Psoas muscle (tissue), 8 donors: Measurements from ENCODE around the gene ZFHX2. TPM values are rescaled to one million over a fixed set of nuclear protein-coding genes. Genes with fewer than 3 reads are reported as not detected.

Experiments used
- ATAC-seq, 4 donors: fragments of 200-7000 bp; cut with Tn5 transposase; one replicate each; pipeline ENCODE4 v1.9.1; 2020; ENCODE audit warnings: moderate library complexity in 3 of 4, mild to moderate bottlenecking in 2 of 4
- DNase-seq, 2 donors: peaks; one replicate each; pipeline ENCODE4 v3.0.0-alpha.2; 2020
- H3K27ac ChIP-seq: fragments of 200-600 bp; one replicate; pipeline ENCODE4 v1.8.0; 2022
- H3K27me3 ChIP-seq, 3 donors: fragments of 200-600 bp in 1 of 3; one replicate each; pipeline versions ENCODE4 v1.6.1 to v1.8.0; 2013 to 2022; ENCODE audit warnings: low read length in 2 of 3, mild to moderate bottlenecking in 2 of 3, moderate library complexity in 1 of 3; ENCODE audit not compliant: insufficient read depth in 3 of 3
- H3K36me3 ChIP-seq, 2 donors: fragments of 200-600 bp in 1 of 2; one replicate each; pipeline versions ENCODE4 v1.6.1 to v1.8.0; 2013 to 2022; ENCODE audit warnings: low read depth in 1 of 2, mild to moderate bottlenecking in 1 of 2, moderate library complexity in 1 of 2; ENCODE audit not compliant: insufficient read depth in 1 of 2
- H3K4me1 ChIP-seq: fragments of 200-600 bp; one replicate; pipeline ENCODE4 v1.8.0; 2022
- H3K4me3 ChIP-seq: fragments of 200-600 bp; one replicate; pipeline ENCODE4 v1.8.0; 2022; ENCODE audit warnings: mild to moderate bottlenecking
- H3K9me3 ChIP-seq: fragments of 200-600 bp; one replicate; pipeline ENCODE4 v1.8.0; 2022
- WGBS, 3 donors: extraction: QIAGEN DNeasy Blood & Tissue Kit; methylation state at CpG; one replicate each; pipeline versions ENCODE4 v1.1.6 to v1.1.7; 2013; 5-methylcytosine and 5-hydroxymethylcytosine counted together
- intact Hi-C, 2 donors: fragments of 100-400 bp; cut with DNase I; formaldehyde crosslinking; loops; one replicate each; pipeline versions ENCODE4 v1.11.0 to v1.14.2; 2022
- polyA plus RNA-seq, 3 donors: library from polyadenylated mRNA; stranded (reverse); fragments of 200-250 nt; gene quantifications; one replicate each; pipeline ENCODE4 v1.2.3, GENCODE V29; 2013
- total RNA-seq, 4 donors: library from RNA; stranded (reverse); fragmentation: NEBNext Ultra II Directional in 2 of 4; extraction: Animal tissue kit (Norgen Biotek cat#: 25700) in 2 of 4; gene quantifications; one replicate each; pipeline versions ENCODE4 v1.2.1 to v1.2.4, GENCODE V29; 2021 to 2023
- TF ChIP-seq, protein P1 (sequence below): fragments of 200-600 bp; IDR thresholded peaks from one replicate; pipeline ENCODE4 v1.8.0; 2022; ENCODE audit warnings: antibody characterized with exemption
- donor health status: healthy with polysubstance abuse.
- donor health status: DM: no; HTN: no; CAD: no; lungs with moderate emphysema.
- donor health status: Bipolar disorder and iron deficiency.
- donor health status: healthy.
- donor health status: DM: yes; HTN: yes; CAD: no.
- donor health status: DM: no; HTN: no; CAD: no.
- donor health status: DM: no; HTN: no; CAD: no.
- donor health status: DM: yes; HTN: yes; CAD: no.

The ZFHX2 gene
- total and polyA plus RNA-seq, 7 donors = 0.11 to 2.9 (median 0.65) TPM

DNA sequence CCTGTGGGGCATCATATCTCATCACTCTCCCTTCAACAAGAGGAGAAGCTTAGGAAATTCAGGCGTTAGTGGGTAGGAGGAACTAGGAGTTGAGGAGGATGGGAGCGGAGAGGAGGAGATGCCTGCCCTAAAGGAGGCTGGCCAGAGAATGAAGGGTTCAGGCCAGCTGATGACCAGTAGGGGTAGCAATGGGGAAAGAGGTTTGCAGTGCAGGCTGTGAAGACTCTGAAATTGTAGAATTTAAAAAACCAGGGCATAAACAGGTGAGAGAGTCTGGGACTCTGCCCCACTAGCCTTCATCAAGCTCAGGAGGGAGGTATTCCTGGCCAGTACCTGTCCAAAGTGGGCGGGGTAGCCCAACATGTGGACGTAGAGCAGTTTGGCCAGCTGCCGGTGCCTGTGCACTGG lies 15.2 kb upstream of the ZFHX2 start:
- H3K27ac ChIP-seq = no peak overlapping the region
- H3K9me3 ChIP-seq = no peaks in the 10 kb centered on the region
- no peaks in the 10 kb centered on the region for H3K36me3 ChIP-seq
- intact Hi-C loops = loop anchor here in 1 of 2 donors (10.0 kb wide), 1 partner anchor 302 kb away; no protein-coding TSS in a partner anchor
- H3K4me1 ChIP-seq = peaks cover 3% of the 10 kb centered on the region
- peak overlapping the region; percentile 78 for H3K4me3 ChIP-seq
- no peaks in the 10 kb centered on the region for H3K27me3 ChIP-seq
- DNase-seq = no peak
- 10 to 15% (median 11%) methylated on average over 5 of the region's 5 CpGs for WGBS, 3 donors
- TF ChIP-seq, protein P1, sequence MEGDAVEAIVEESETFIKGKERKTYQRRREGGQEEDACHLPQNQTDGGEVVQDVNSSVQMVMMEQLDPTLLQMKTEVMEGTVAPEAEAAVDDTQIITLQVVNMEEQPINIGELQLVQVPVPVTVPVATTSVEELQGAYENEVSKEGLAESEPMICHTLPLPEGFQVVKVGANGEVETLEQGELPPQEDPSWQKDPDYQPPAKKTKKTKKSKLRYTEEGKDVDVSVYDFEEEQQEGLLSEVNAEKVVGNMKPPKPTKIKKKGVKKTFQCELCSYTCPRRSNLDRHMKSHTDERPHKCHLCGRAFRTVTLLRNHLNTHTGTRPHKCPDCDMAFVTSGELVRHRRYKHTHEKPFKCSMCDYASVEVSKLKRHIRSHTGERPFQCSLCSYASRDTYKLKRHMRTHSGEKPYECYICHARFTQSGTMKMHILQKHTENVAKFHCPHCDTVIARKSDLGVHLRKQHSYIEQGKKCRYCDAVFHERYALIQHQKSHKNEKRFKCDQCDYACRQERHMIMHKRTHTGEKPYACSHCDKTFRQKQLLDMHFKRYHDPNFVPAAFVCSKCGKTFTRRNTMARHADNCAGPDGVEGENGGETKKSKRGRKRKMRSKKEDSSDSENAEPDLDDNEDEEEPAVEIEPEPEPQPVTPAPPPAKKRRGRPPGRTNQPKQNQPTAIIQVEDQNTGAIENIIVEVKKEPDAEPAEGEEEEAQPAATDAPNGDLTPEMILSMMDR = no peak
- ATAC-seq = peak in 3 of 4 donors; percentile 5 to 42 (median 42)

DNA sequence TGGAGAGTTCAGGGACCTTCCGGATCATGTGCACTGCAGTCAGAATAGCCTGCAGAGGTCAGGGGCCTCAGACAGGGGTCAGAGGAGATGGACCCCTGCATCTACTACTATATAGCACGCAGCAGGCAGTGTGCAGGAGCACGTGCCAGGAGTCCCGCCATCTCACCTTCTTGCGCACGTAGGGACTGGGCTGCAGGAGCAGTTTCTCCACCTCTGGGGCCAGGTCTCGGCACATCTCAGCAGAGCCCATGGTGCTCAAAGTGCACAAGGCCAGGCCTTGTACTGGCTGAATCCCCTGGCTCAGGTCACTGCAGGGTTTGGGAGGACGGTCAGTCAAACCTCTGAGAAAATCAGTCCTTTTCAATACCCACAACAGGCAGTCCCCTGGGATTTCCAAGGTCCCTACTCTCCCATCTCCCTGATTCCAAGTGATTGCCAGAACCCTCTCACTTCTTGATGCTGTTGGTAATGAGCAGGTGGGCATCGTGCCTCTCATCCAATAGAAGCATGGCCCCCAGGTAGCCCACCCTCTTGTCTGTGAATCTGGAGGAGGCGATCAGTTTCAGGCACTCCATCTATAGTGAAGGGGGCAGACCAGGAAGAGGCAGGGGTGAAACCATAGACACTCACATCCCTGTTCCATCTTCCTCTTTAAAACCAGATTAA lies 14.7 kb upstream of the ZFHX2 start:
- TF ChIP-seq, protein P1 = no peak
- Histone ChIP-seq H3K27me3 (no peaks in the 10 kb centered on the region), H3K36me3 (no peaks in the 10 kb centered on the region), H3K27ac (no peak overlapping the region), H3K4me3 (peak overlapping the region; percentile 78), H3K4me1 (peaks cover 3% of the 10 kb centered on the region), H3K9me3 (no peaks in the 10 kb centered on the region)
- intact Hi-C loops = loop anchor here in 1 of 2 donors (10.0 kb wide), 1 partner anchor 301 kb away; no protein-coding TSS in a partner anchor
- 90 to 94% (median 91%) methylated on average over 10 of the region's 10 CpGs for WGBS, 3 donors
- ATAC-seq (no peak), DNase-seq (no peak)

DNA sequence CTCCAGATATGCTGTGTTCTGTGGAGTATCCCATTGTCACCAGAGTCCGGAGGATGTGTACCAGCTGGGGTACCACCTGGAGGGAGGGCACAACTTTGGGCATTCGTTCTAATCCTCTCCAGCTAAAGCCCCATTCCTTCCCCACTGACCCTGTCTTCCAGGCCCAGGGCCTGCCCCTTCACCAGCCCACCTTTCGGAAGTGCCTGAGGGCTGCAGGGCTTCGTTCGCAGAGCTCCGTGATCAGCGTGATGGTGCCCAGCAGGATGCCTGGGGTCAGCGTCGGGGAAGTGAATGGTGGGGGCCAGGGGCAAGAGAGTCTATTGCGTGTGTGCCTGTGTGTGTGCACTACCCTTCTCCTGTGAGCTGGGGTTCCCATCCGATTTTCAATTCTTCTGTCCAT lies 14.1 kb upstream of the ZFHX2 start:
- ATAC-seq = no peak
- intact Hi-C loops = loop anchor here in 1 of 2 donors (10.0 kb wide), 1 partner anchor 301 kb away; no protein-coding TSS in a partner anchor
- Histone ChIP-seq H3K36me3 (no peaks in the 10 kb centered on the region), H3K4me3 (no peak overlapping the region), H3K4me1 (peaks cover 3% of the 10 kb centered on the region), H3K27me3 (no peaks in the 10 kb centered on the region), H3K27ac (no peak overlapping the region), H3K9me3 (no peaks in the 10 kb centered on the region)
- WGBS, 3 donors = 83 to 90% (median 85%) methylated on average over 11 of the region's 11 CpGs
- TF ChIP-seq, protein P1 = no peak
- DNase-seq = no peak

DNA sequence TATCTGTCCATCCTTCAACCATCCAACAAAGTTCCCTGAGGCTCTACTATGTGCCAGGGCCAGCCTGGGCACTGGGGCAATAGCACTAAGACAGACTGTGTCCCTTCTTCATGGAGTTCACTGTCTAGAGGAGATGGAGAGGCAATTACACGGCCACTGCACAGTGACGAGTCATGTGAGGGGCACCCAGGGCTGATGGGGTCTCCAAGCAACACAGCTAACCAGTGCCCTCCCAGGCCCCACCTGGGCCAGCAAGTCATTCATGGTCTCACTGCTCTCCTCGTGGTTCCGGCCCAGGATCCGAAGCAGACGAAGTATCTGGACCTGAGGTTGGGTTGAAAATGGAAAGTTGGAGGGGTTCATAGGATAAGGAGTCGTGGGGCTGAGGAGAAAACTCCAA lies 13.3 kb upstream of the ZFHX2 start:
- Histone ChIP-seq H3K27me3 (no peaks in the 10 kb centered on the region), H3K4me1 (peaks cover 3% of the 10 kb centered on the region), H3K9me3 (no peaks in the 10 kb centered on the region), H3K27ac (no peak overlapping the region), H3K4me3 (no peak overlapping the region), H3K36me3 (peaks cover 0 to 6% of the 10 kb centered on the region in 2 donors)
- no peak for ATAC-seq
- intact Hi-C loops = loop anchor here (5.0 to 10.0 kb wide), 2 partner anchors 238 to 300 kb away; no protein-coding TSS in a partner anchor
- 80 to 87% (median 82%) methylated on average over 7 of the region's 7 CpGs for WGBS, 3 donors
- TF ChIP-seq, protein P1 = no peak
- no peak for DNase-seq
